K562 (cell line): ENCODE data around the gene TRIM65. TPM values are rescaled to one million over a fixed set of nuclear protein-coding genes. Genes with fewer than 3 reads are reported as not detected.

Source experiments
- CUX1 ChIP-seq: fragments of 200-800 bp; sonication (Bioruptor generic); IDR thresholded peaks from 2 replicates; pipeline ENCODE4 v1.6.1; 2016; ENCODE audit warnings: missing genetic modification characterization, missing compliant biosample characterization
- MTF1 ChIP-seq: fragments of 250-450 bp; sonication (Bioruptor Pico); IDR thresholded peaks from 2 replicates; pipeline ENCODE4 v1.9.0; 2021; ENCODE audit warnings: moderate library complexity, mild to moderate bottlenecking, inconsistent platforms, borderline replicate concordance
- NCOA2 ChIP-seq, 2 experiments: fragments of 450-650 bp; IDR thresholded peaks; 2 replicates each; pipeline ENCODE4 v1.6.1; 2018; ENCODE audit warnings: mild to moderate bottlenecking in 2 of 2, moderate library complexity in 1 of 2; ENCODE audit not compliant: partially characterized antibody in 2 of 2
- SETDB1 ChIP-seq: IDR thresholded peaks from one replicate; pipeline ENCODE4 v1.6.1; 2012; ENCODE audit warnings: low read length, control low read depth, inconsistent platforms
- polyA plus RNA-seq, 8 experiments: library from polyadenylated mRNA; depleted of rRNA in 4 of 8; stranded (reverse) in 5 of 8; unstranded in 3 of 8; fragments of >200 nt; fragmentation: Nextera tagmentation in 2 of 8; fragmentation: Illumina TruSeq in 1 of 8; extraction: Ambion mirVana in 2 of 8; extraction: Trizol in 1 of 8; gene quantifications; 2 replicates each; pipeline versions ENCODE4 v1.2.1 to v1.2.3, GENCODE V29; 2011 to 2014; ENCODE audit warnings: inconsistent platforms in 1 of 8, missing spikeins in 1 of 8
- total RNA-seq, 7 experiments: library from RNA; depleted of rRNA in 6 of 7; stranded (reverse); fragments of >200 nt in 6 of 7; fragmentation: Illumina TruSeq in 2 of 7; extraction: Trizol in 2 of 7; gene quantifications; 2 replicates each; pipeline versions ENCODE4 v1.2.1 to v1.2.3, GENCODE V29; 2011 to 2021; ENCODE audit warnings: low replicate concordance in 1 of 7

Gene TRIM65
- total and polyA plus RNA-seq, 9 of the 15 experiments (the other 6 are each of a cell fraction or from before 2014, with no cell fraction given): 2.8 to 45.7 (median 22.9) TPM

- TF ChIP-seq MTF1: no peak
- no peak for TF ChIP-seq CUX1
- no peak for TF ChIP-seq NCOA2 (IDR thresholded peaks at IDR 0.05; ENCODE audit: partially characterized antibody in 2 of 2)
- no peak for TF ChIP-seq SETDB1
Observed at GRCh38 chr17:75854881-75855309, 41.9 kb downstream of the TRIM65 start (continued).
